A549 treated with ZK216348 at 1 μM for 4 hours (cell line): ENCODE measurements around the gene LTB4R2. TPM values are rescaled to one million over a fixed set of nuclear protein-coding genes. Genes with fewer than 3 reads are reported as not detected.

Experiments used
- total RNA-seq: library from RNA; stranded (reverse); fragments of 200-300 nt; extraction: Qiagen RNA extraction; gene quantifications from 5 replicates; pipeline ENCODE4 v1.2.3, GENCODE V29; 2022; ENCODE audit warnings: low read depth

Gene LTB4R2
- 2.0 to 6.3 TPM (median 5.6 TPM) in 5 replicates for total RNA-seq

GRCh38 chr14:24309538-24310264 is at the start of gene LTB4R2:
LTB4R2 (plus strand) TSS chr14:24310140; CDS start chr14:24310665, 525 bp downstream.

DNA sequence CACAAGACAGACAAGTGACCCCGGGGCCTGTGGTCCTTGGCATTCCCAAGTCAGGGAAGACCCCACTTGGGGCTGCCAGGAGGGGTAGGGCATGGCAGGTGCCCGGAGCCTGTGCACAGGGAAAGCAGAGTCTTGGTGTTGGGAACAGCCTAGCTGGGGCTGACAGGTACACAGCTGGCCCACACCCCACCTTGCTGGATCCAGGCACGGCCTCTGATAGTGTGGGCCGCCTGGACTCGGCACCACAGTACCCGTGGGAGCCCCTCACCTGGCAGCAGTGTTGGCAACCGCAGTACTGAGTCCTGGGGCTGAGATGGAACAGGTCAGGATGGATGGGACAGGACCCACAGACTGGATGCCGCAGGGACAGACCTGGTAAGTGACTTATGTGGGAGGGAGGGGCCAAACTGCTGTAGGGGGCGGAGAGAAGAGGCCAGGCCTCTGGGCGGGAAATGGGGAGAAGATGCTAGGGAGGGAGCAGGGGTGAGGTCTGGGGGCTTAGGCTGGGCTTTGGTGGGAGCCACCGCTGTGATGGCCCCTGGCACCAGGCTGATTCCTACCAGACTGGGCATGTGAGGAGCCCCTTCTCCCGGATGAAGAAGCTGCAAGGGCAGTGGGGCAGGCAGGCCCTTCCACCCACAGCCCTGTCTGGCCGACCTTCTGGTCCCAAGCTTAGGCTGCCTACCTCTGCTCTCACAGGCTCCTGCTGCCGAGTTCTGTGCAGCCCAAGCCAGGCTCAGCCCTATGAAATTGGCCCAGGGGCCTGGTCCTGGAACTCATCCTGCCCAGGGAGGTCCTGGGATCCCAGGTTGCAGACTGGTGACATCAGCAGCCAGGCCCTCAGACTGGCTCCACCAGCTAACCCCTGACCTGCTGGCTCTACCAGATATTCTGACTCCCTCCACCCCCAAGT is 46.9 kb upstream of the LTB4R2 start, which contains the start of gene TGM1:
TGM1 (minus strand) TSS at position 357 of the 913 bp plus-strand sequence. CDS start 825 bp downstream, outside the sequence.

DNA sequence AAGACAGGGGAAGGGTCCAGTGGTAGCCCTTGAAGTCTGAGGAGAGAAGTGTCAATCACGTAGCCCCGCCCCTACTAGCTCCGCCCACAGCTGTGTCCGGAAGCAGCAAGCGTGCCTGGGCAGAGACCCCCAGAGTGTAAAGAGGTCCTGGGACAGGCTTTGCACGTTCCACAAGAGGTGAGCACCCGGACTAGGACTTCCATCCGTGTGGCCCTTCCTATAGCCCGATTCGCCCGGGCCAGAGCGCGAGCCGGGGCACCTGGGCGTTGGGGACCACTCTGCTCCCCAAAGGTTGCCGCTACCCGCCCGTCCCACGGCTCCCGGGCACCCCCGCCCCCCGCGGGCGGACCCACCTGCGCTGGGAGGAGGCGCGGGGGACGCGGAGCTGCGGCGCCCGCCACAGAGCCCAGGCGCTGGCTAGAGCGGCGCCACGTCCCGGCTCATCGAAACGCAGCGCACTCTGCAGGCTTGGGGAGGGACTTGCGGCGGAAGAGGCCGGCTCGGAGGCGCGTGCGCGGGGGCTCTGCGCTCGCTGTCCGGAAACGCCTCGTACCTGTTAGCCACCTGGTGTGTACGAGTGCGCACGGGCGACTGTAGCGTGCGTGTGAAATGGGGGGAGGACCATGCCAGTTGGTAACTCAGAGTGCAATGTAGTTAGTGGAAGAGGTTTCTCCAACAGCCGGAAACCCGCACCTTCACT is 38.7 kb upstream of the LTB4R2 start, which contains the start of gene RABGGTA:
RABGGTA (minus strand) TSS at position 464 of the 700 bp plus-strand sequence. CDS start 482 bp downstream, outside the sequence.

DNA sequence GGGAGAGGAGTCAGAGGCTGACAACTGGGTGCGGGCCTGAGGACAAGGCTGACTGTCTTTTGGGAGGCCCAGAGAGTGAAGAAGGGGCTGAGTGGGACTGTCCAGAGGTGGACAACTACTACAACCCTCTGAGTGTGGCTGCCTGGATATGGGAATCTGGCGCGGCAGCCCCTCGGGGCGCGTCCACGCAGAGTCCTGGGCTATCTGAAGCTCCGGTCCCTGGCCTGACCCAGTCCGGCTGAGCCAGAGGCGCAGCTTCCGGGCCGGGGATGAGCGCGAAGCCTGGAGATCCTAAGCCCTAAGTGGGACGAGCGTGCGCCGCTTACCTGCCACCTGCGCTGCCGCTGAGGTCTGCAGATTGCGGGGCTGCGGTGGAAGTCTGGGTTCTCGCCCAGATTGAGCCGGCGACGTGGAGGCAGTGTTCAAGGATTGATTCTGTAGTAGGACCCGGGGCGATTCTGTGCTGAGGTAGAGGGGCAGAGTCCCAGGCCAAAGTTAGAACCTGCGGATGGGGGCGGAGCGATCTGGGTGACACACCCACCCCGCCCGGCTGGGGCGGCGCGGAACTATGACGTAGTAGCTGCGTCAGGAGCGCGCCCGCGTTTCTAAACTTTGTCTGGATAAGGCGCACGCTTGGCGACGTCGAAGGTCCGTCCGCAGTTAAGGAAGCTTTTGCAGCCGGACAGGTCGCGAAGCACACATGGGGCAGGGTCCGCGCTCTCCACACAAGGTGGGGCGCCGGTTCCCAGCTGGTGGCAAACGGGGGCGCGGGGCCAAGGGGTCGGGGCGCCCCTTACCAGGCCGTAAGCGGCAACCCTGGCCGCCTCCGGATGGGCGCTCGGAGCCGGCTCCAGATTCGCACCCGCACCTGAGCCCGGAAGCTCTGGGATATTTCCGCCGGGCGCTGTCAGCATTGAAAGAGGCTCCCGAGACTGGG is 10.4 kb upstream of the LTB4R2 start, which contains the start of the genes DHRS1 and NOP9:
DHRS1 (minus strand) TSS at position 526 of the 937 bp plus-strand sequence. CDS start 674 bp downstream, outside the sequence.
NOP9 (plus strand) TSS at position 596 of the 937 bp plus-strand sequence; CDS start at position 701, 105 bp downstream.

DNA sequence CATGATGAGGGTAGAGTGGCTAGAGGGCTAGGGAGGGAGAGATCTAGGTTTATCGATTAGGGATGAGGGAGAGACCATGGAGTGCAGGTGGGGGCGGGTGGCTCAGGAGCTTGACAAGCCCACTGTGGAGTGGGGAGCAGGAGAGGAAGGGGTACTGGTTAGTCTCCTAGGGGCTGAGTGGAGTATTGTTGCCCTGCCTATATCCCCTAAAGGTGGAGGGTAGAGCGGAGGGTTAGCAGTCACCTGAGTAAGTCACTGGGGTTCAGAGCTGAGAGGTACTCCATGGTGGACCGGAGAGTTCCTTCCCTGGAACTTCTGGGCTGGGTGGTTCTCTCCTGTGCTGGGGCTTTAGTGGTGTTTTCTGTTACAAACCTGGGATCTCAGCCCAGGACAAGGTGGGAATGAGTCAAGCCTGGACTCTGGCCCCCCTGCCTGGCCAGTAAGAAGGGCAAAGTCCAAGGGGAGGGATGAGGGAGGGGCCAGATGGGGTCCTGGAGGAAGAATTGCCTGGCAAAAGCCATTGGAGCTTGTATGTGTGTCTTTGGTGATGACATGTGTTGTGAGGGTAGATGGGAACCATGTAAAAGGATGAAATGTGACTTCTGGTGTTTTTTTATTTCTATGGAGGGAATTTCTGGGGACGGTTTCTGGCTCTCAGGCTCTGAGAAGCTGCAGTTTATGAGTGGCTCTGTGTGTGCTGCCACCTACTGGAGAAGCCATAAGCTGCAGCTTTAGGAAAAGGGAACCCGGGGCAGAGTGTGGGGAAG is 2.2 kb upstream of the LTB4R2 start, which contains the start of gene CIDEB:
CIDEB (minus strand) TSS at position 403 of the 767 bp plus-strand sequence; CDS start at position 284, 119 bp downstream.

DNA sequence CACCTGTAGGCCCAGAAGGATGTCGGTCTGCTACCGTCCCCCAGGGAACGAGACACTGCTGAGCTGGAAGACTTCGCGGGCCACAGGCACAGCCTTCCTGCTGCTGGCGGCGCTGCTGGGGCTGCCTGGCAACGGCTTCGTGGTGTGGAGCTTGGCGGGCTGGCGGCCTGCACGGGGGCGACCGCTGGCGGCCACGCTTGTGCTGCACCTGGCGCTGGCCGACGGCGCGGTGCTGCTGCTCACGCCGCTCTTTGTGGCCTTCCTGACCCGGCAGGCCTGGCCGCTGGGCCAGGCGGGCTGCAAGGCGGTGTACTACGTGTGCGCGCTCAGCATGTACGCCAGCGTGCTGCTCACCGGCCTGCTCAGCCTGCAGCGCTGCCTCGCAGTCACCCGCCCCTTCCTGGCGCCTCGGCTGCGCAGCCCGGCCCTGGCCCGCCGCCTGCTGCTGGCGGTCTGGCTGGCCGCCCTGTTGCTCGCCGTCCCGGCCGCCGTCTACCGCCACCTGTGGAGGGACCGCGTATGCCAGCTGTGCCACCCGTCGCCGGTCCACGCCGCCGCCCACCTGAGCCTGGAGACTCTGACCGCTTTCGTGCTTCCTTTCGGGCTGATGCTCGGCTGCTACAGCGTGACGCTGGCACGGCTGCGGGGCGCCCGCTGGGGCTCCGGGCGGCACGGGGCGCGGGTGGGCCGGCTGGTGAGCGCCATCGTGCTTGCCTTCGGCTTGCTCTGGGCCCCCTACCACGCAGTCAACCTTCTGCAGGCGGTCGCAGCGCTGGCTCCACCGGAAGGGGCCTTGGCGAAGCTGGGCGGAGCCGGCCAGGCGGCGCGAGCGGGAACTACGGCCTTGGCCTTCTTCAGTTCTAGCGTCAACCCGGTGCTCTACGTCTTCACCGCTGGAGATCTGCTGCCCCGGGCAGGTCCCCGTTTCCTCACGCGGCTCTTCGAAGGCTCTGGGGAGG is 985 bp downstream of the LTB4R2 start, which contains the start of gene LTB4R:
LTB4R (plus strand) TSS at position 857 of the 959 bp plus-strand sequence. CDS start 4,150 bp downstream, outside the sequence.

GRCh38 chr14:24334431-24335291 is 24.7 kb downstream of the LTB4R2 start, which contains the start of gene ADCY4:
ADCY4 (minus strand) TSS chr14:24335071; CDS start chr14:24334652, 419 bp downstream.

DNA sequence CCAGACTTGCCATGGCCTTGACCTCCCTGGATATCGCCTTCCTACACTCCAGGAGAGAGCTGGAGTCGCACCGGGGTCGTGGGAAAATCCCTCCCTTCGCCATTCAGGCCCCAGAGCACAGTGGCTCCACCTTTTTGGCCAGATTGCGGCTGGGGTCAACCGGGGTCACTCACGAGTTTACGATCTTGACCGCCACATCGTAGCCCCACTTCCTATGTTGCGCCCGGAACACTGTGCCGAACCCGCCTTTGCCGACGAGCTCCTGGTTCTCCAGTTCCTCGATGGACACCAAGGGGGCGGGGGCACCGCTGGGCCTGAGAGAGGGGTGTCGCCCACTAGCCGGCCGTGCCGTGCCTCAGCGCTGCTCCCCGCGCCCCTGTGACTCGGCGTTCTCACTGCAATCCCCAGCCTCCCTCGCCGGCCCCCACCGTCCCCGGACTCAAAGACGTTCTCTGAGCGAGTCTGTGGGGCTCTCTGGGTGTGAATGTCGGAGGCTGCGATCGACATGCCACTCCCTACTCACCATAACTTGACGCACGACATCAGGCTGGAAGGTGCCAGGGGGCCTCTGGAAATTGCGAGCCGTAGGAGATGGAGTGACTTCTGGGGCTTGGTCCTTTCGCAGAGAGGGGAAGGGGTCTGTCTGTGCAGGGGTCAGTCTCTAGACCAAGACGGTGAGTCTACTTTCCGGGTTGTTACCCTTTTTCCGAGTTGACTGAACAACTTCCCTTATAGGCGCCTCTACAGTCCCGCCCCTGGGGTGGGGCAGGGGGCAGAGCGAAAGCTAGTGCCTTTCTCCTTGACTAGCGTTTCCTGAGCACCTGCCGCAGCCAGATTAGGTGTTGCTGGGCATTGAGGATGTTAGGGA is 29.6 kb downstream of the LTB4R2 start, which contains the start of gene RIPK3:
RIPK3 (minus strand) TSS at position 708 of the 868 bp plus-strand sequence; CDS start at position 543, 165 bp downstream.

Other genes with a start within 250 kb of the LTB4R2 start
- not detected in 5 replicates for gene CPNE6, start 238.6 kb upstream of the LTB4R2 start, total RNA-seq
- 13.5 to 21.1 TPM (median 19.2 TPM) in 5 replicates for gene PCK2, start 215.8 kb upstream of the LTB4R2 start, total RNA-seq
- 19.4 to 22.4 TPM (median 21.7 TPM) in 5 replicates for gene DCAF11, start 195.4 kb upstream of the LTB4R2 start, total RNA-seq
- 0.53 to 0.97 TPM (median 0.65 TPM) in 5 replicates for gene NRL, start 195.2 kb upstream of the LTB4R2 start, total RNA-seq
- not detected in 5 replicates for gene FITM1, start 179.5 kb upstream of the LTB4R2 start, total RNA-seq
- gene PSME1, start 173.9 kb upstream of the LTB4R2 start, total RNA-seq, result 149 to 185 TPM (median 165 TPM) in 5 replicates
- gene EMC9, start 168.5 kb upstream of the LTB4R2 start, total RNA-seq, result 37.8 to 64.0 TPM (median 62.7 TPM) in 5 replicates
- 149 to 205 TPM (median 163 TPM) in 5 replicates for gene PSME2, start 163.5 kb upstream of the LTB4R2 start, total RNA-seq
- 14.7 to 35.4 TPM (median 31.7 TPM) in 5 replicates for gene RNF31, start 162.6 kb upstream of the LTB4R2 start, total RNA-seq
- gene IRF9, start 148.9 kb upstream of the LTB4R2 start, total RNA-seq, result 15.5 to 24.9 TPM (median 19.7 TPM) in 5 replicates
- gene REC8, start 138.1 kb upstream of the LTB4R2 start, total RNA-seq, result 2.6 to 6.5 TPM (median 4.6 TPM) in 5 replicates
- 51.4 to 91.8 TPM (median 77.1 TPM) in 5 replicates for gene IPO4, start 121.3 kb upstream of the LTB4R2 start, total RNA-seq
- gene TM9SF1, start 114.7 kb upstream of the LTB4R2 start, total RNA-seq, result 48.0 to 74.0 TPM (median 66.9 TPM) in 5 replicates
- not detected in 5 replicates for gene TSSK4, start 104.4 kb upstream of the LTB4R2 start, total RNA-seq
- 76.7 to 107 TPM (median 84.4 TPM) in 5 replicates for gene CHMP4A, start 96.7 kb upstream of the LTB4R2 start, total RNA-seq
- gene MDP1, start 94.1 kb upstream of the LTB4R2 start, total RNA-seq, result 22.6 to 33.8 TPM (median 29.9 TPM) in 5 replicates
- gene NEDD8, start 77.8 kb upstream of the LTB4R2 start, total RNA-seq, result 456 to 538 TPM (median 471 TPM) in 5 replicates
- gene GMPR2, start 77.2 kb upstream of the LTB4R2 start, total RNA-seq, result 53.6 to 67.0 TPM (median 57.2 TPM) in 5 replicates
- 31.9 to 41.7 TPM (median 36.3 TPM) in 5 replicates for gene TINF2, start 67.5 kb upstream of the LTB4R2 start, total RNA-seq
- 0.72 to 1.3 TPM (median 0.74 TPM) in 5 replicates for gene TGM1, start 47.0 kb upstream of the LTB4R2 start, total RNA-seq
- 13.7 to 19.6 TPM (median 18.4 TPM) in 5 replicates for gene RABGGTA, start 38.5 kb upstream of the LTB4R2 start, total RNA-seq
- 9.5 to 15.2 TPM (median 13.7 TPM) in 5 replicates for gene DHRS1, start 10.4 kb upstream of the LTB4R2 start, total RNA-seq
- gene NOP9, start 10.3 kb upstream of the LTB4R2 start, total RNA-seq, result 11.6 to 19.3 TPM (median 18.7 TPM) in 5 replicates
- gene CIDEB, start 2.2 kb upstream of the LTB4R2 start, total RNA-seq, result 0.12 to 0.21 TPM (median 0.18 TPM) in 4 of 5 replicates, not detected in the other
- 3.2 to 6.8 TPM (median 5.9 TPM) in 5 replicates for gene LTB4R, start 1.4 kb downstream of the LTB4R2 start, total RNA-seq
- 0.21 TPM in 1 of 5 replicates, not detected in the others for gene ADCY4, start 24.9 kb downstream of the LTB4R2 start, total RNA-seq
- not detected in 5 replicates for gene RIPK3, start 29.9 kb downstream of the LTB4R2 start, total RNA-seq
- 0.15 to 0.36 TPM (median 0.25 TPM) in 4 of 5 replicates, not detected in the other for gene NFATC4, start 58.0 kb downstream of the LTB4R2 start, total RNA-seq
- 0.25 to 0.57 TPM (median 0.27 TPM) in 5 replicates for gene NYNRIN, start 88.9 kb downstream of the LTB4R2 start, total RNA-seq
- gene CBLN3, start 119.5 kb downstream of the LTB4R2 start, total RNA-seq, result 0.59 to 2.1 TPM (median 1.1 TPM) in 5 replicates
- 19.8 to 31.7 TPM (median 27.3 TPM) in 5 replicates for gene KHNYN, start 119.8 kb downstream of the LTB4R2 start, total RNA-seq
- gene SDR39U1, start 132.6 kb downstream of the LTB4R2 start, total RNA-seq, result 33.1 to 53.2 TPM (median 49.6 TPM) in 5 replicates
- not detected in 5 replicates for gene CMA1, start 198.1 kb downstream of the LTB4R2 start, total RNA-seq